ENCODE results near the gene THAP2.

GRCh38 chr12:71725011-71725410 lies 60.9 kb downstream of the THAP2 start:
- TF ChIP-seq EZH2 (IDR thresholded peaks at IDR 0.05): no peak
- no peak for TF ChIP-seq POLR2AphosphoS5 (IDR thresholded peaks at IDR 0.05; ENCODE audit: borderline replicate concordance, low read depth, low read length)

Measured in SK-N-MC (cell line).